ENCODE data around the gene SYT8.
"Not testable (repeated sequence)": the region's sequence is repeated elsewhere in the genome, so short reads cannot be mapped to it uniquely, and the experiment has no call there.

The SYT8 gene

DNA sequence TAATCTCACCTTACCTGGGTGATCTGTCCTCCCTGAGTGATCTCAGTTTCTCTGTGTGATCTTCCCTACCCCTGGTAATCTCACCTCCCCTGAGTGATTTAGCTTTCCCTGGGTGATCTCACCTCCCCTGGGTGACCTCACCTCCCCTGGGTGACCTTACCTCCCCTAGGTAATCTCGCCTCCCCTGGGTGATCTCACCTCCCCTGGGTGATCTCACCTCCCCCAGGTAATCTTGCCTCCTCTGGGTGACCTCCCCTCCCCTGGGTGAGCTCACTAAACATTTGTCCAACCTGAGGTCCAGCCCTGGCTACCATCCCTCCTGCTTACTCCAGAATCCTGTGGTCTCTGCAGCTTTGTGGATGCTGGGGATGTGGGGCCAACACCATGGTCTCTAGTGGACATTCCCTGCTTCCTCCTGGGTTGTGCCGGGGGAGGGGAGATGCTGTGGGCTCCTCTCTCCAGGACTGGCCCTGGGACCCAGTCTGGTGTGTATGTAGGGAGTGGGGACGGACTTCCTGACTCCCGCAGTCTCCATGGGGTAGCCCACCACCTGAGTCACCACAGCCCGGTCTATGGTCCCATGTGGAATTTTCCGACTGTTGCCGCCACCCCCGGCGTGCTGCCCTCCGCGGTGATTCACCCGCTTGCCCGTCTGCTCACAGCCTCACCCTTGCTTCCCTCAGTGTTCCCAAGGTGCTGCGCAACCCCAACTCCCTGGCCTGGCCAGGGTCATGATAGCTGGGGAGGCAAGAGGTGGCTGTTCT, 28.0 kb downstream of the SYT8 start:
- no peak for DNase-seq

DNA sequence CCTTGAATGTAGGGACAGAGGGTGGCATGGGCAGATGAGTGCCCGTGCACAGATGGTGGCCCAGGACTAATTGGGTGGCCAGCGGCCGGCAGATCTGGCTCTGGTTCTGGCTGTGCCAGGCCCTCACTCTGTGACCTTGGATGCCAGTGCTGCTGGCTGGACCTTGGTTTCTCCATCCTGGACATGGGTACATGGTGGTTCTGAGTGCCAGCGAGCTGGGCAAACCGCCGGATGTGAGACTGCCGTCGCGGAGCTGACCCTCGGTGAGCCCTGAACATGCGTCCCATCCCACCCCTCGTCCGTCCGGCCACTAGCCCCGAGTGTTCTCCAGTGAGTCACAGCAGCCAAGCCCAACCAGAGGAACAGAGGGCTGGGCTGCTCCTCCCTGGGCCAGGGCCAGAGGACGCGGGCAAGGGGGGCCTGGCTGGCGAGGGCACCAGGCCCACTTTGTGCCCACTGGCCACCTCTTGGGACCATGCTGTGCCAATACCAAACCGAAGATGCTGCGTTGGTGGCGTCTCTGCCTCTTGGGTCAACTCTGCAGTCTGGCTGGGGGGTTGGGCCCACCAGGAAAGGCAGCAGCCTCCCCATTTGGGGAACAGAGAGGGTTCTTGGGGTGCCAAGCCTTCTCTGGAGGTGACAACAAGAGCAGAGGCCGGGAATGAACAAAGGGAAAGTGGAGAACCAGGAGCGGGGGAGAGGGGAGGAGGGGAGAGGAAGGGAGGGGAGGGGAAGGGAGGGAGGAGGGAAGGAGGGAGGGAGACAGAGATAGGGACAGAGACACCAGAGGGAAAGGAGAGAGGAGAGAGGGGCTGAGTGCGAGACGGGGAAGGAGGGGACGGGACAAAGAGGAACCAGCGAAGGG, 28.8 kb downstream of the SYT8 start:
- no peak for DNase-seq

DNA sequence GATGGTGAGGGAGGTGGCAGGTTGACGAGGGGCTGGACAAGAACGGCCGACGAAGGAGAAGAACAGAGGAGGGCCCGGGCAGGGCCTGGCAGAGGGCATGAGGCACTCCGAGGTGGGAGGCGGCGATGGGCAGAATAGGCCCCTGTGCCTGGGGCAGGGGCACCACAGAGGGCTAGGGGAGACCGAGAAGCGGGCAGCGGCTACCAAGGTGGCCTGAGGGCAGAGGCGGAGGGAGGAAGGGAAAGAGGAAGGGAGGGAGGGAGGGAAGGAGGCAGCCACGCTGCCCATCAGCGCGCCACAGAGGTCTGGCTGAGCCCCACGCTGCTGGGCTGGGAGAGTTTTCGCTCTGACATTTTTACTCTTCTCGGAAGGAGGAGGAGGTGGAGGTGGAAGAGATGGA, 29.4 kb downstream of the SYT8 start:
- DNase-seq, result no peak

DNA sequence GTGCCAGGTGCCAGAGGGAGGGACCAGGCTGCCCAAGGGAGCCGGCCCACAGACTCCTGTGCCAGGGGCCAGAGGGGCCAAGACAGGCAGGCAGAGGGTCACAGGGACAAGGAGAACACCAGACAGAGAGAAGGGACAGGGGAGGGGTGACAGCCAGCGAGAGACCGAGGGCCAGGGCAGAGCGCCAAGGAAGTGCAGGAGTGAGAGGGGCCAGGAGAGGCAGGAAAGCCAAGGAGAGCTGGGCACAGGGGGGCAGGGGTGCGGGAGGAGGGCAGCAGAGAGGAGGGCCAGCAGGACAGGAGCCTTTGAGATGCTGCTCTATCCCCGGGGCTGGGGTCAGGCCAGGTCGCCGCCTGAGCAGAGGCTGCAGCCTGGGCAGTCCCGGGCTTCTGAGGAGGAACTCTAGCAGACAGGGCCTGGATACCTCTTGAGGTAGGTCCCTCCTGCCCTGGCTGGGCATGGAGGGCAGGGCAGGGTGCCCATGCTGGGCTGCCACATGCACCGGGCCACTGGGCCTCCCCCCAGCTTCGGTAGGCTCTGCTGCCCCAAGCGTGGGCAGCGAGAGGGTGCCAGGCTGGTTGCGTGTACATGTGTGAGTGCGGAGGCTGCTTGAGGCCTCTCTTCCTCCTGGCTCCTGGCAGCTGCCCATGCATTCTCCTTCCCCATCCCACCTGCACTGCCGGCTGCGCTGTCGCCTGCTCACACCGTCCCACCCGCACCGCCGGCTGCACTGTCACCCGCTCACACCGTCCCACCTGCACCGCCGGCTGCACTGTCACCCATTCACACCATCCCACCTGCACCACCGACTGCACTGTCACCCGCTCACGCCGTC, 30.3 kb downstream of the SYT8 start:
- no peak for DNase-seq

DNA sequence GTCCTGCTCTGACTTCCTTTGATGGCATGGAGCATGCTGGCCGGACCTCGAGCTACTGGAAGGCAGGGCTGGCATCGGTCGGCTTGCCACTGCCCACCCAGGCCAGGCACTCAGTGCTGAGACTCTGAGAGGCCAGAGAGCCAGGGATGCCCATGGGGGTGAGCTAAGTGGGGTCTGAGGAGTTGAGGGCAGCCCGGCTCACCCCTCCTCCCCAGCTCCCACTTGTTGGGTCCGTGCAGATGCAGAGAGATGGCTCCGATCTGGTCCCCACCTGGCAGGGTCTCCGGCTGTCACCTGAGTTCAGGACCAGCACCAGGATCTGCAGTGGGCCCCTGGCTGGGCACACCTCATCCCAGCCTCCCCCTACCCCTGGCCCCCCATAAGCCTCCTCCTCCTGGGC, 31.4 kb downstream of the SYT8 start:
- DNase-seq, result no peak

DNA sequence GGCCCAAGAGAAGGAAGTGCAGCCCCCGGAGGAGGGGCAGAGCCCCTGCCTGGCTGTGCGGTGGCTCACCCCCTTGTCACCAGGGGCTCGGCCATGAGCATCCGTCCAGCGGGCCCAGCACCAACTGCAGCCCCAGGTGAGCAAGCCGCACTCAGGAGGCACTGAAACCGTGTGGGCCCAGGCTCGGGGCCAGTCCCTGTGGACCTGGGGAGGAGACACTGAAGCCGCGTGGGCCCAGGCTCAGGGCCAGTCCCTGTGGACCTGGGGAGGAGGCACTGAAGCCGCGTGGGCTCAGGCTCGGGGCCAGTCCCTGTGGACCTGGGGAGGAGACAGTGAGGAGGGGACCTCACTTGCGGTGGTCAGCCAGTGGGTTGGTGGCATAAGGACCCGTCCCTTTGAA, 32.0 kb downstream of the SYT8 start:
- no peak for DNase-seq

DNA sequence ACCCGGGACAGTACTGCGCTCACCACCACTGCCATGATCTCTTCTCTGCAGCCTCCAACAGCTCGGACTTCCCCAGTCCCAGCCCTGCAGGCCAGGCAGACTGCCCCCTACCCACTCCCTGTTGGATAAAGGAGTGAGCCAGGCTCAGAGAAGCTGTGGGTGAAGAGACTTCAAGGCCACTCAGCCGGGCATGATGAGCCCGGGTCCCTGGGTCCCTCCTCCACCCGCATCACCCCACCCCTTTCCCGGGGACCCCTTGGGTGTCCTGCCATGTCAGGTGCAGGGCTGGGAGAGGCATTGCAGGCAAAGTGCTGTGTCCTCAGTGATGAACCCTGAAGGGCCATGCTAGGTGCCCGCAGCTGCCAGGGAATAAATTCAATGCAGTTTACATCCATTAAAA, 32.6 kb downstream of the SYT8 start:
- no peak for DNase-seq

DNA sequence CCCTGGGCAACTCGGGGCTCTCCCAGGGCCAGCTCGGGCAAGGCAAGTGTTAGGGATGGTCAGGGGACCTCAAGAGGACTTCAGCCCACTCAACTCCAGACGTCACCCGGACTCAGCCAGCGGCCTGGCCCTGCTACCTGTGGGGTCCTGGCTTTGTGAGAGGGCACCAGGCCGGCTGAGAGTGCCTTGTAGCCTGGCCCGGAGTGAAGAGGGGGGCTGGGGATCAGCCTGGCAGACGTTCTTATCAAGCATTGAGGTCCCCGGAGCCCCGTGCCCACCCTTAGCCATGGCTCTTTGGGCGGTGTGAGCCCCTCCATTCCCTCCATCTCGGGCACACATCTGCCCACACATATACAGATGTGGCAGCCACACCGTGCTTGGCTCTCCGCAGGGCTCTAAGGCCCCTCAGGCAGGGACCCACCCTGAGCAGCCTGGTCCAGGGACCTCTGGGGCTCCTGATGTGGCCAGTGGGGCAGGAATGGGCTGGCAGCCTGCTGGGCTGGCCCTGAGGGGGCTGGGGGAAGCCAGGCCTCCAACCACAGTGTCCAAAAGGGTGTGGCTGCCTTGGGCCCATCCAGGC, 33.4 kb downstream of the SYT8 start:
- DNase-seq, result no peak

DNA sequence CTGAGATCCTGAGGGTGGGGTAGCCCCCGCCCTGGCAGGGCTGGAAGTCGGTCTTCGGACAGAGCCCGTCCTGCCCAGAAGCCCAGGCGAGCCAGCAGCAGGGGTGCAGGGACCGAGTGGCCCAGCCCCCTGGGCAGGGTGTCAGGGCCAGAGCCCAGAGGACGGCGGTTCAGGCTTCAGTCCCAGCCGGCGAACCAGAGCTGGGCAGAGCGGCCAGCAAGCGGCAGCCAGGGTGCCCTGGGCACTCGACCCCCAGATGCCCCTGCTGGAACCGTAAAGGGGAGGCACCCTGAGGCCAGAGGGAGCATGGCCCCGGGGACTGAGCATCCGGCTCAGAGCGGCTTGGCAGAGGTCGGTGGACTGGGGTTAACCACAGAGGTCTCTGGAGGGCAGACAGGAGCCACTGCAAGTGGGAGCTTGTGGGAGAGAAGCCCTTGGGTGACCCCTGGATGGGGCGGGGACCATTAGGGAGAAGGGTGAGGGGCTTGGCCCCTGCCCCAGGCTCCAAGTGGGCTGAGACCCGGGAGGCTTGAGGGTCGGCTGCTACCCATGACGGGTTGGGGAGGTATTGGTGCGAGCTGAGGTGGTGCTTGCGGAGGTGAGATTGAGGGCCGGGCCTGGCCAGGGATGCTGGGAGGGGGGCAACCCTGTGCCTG, 34.0 kb downstream of the SYT8 start:
- no peak for DNase-seq

DNA sequence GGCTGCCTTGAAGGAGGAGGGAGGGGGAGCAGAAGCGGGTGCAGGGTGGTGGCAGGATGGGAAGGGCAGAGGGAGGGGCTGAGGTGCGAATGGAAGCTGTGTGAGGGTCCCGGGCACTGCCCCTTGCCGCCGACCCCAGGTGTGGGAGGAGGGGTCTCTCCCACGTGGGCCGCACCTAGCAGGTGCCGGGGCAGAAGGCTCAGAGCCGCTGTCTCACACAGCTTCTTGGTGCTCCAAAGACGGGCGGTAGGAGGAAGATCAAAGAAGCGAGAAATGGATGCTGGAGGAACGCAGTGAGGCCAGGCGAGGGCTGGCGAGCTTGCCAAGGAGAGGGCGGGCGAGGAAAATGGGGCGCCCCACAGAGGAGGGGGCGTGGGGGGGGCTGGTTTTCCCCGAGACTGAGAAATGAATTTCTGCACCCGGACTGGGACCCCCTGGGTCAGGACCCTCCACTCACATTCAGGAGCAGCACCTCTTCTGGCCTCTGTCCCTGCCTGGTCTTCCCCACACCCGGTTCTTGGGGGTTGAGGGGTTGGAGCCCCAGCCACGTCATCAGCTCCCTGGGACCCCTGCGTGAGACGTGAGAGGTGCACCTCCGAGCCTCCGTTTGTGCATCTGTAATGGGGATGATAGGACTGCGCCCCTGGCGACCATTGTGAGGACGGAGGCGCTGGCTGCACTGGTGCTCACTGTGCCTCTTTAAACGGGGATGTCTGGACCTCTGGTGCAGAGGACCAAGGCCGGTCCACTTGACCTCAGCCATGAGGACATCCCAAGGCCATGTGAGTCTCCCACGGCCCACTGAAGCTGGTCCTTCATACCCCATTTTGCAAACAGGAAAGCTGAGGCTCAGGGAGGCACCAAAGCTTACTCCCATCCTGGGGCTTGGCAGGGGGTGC, 34.9 kb downstream of the SYT8 start:
- DNase-seq, result no peak

DNA sequence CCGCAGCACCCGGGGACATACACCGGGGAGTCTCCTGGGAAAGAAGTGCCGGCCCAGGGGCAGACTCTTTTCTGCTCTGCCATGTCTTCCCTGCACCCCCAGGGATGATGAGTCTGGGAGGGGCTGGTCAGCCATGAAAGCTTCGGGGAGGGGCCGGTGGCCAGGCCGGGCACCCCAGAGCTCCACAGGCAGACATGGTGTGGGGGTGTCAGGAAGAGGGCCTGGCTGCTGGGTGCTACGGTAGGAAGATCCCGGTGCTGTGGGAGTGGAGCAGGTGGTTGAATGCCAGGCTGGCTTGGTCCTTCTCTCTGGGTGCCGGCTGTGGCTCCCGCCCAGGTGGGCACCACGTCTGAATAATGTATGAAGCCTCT, 35.5 kb downstream of the SYT8 start:
- no peak for DNase-seq

DNA sequence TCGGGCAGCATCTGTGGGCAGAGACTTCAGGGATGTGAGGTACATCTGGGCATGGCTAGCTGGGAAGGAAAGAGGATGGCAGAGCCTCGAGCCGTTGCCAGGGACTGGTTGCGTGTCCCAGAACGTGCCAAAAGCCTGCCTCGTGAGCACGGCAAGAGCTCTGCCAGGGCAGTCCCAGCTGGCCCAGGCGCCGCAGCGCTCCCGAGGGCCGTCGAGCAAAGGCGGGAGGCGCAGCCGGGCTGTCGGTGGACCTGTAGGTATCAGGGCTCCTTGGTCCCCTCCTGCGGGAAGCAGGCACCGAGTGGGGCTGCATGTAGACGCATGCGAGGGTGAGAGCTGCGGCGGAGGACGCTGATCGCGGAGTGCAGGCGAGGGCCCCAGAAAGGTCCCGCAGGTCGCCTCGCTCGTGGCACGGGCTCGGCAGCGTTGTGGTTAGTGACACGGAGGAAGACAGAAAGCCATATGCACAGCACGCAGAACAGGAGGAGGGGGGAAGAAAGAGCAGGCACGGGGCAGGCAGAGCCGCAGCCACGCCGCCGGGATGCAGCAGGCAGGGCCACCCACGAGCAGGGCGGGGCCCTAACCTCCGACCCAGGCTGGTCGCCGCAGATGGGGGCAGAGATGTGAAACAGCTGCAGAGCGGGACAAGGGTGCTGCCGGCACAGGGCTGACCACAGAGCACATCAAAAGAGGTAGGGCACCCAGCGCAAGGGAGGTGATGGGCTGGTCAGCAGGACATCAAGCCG, 36.1 kb downstream of the SYT8 start:
- peak; percentile 29 for DNase-seq

DNA sequence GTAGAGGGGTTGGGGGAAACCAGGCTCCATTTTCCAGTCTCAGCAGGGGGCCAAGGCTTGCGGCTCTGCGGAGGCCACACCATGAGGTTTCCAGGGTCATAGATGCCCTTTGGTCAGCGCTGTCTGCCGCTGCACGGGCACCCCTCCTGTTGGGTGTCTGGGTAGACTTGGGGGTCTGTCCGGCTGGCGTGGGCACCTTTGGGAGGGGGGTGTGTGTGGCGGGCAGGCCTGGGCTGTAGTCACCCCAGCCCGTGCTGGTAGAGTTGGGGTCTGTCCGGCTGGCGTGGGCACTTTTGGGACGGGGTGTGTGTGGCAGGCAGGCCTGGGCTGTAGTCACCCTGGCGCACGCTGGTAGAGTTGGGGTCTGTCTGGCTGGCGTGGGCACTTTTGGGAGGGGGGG, 36.7 kb downstream of the SYT8 start:
- DNase-seq, result no peak

DNA sequence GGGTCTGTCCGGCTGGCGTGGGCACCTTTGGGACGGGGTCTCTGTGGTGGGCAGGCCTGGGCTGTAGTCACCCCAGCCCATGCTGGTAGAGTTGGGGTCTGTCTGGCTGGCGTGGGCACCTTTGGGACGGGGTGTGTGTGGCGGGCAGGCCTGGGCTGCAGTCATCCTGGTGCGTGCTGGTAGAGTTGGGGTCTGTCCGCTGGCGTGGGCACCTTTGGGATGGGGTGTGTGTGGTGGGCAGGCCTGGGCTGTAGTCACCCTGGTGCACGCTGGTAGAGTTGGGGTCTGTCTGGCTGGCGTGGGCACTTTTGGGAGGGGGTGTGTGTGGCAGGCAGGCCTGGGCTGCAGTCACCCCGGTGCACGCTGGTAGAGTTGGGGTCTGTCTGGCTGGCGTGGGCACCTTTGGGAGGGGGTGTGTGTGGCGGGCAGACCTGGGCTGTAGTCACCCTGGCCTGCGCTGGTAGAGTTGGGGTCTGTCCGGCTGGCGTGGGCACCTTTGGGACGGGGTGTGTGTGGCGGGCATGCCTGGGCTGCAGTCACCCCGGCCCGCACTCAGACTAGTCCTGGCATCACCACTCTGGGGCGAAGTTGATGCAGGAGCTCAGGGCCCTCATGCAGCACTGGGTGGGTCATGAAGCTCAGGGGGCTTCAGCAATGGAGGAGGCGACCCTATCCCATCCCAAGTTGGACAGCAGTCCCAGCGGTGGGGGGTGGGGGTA, 37.6 kb downstream of the SYT8 start:
- DNase-seq, result no peak

DNA sequence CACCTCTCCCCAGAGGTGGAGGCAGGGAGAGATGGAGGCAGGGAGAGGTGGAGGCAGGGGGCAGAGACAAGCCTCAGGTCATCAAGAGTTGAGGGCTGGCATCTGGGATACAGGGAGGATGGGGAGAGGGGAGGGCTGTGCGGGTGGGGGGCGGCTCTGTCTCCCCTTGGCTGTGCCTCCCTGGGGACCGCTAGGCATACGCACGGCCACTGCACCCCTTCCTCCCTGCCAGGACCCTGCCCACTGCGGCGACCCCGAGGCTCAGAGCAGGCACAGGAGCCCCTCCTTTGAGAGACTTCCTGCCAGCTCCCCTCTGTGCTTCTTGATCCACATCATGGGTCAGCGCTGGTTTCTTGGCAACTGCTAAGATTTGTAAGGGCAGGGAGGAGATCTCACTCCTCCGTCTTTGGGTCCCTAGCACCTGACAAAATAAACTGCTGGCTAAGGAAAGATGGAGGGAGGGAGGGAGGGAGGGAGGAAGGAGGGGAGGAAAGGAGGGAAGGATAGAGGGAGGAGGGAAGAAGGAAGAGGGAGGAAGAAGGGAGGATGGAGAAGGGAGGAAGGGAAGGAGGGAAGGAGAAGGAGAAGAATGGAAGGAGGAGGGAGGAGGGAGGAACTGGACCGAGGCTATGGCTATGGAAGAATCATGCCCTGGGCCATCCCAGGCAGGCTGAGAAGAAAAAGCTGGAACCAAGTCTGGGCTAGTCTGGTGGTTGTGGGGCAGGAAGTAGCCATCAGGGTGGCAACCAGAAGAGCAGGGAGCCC, 38.4 kb downstream of the SYT8 start:
- no peak for DNase-seq

DNA sequence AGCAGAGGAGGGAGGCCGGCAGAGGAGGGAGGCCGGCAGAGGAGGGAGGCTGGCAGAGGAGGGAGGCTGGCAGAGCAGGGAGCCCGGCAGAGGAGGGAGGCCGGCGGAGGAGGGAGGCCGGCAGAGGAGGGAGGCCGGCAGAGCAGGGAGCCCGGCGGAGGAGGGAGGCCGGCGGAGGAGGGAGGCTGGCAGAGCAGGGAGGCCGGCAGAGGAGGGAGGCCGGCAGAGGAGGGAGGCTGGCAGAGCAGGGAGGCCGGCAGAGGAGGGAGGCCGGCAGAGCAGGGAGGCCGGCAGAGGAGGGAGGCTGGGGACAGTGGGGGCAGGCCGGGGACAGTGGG, 39.0 kb downstream of the SYT8 start:
- not testable (repeated sequence) for DNase-seq

DNA sequence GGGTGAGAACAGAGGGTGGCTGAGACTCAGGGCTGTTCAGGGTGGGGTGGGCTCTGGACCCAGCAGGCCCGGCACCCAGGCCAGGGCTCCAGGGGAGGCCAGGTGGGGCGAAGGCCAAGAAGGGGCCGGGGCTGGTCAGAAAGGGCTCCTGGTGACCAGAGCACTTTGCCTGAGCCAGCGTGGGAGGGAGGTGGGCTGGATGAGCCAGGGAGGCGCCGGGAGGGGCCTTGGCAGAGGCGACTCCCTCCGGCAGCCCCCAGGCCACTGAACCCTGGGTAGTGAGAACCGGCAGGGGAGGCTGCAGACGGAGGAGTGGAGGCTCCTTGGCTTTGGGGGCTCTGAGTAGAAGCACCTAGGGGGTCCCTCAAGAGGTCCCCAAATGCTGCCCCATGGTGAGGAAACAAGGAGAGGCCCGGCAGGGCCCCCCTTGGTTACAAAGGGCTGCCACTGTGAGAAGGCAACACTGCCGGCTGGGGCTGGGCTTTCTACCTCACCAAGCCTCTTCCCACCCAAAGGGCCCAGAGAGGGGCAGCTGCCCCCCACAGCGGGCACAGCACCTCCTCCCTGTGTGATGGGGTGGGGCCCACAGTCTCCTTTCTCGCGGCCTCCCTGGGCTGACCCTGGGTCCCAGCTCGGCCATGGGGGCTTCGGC, 39.8 kb downstream of the SYT8 start:
- not testable (repeated sequence) for DNase-seq

DNA sequence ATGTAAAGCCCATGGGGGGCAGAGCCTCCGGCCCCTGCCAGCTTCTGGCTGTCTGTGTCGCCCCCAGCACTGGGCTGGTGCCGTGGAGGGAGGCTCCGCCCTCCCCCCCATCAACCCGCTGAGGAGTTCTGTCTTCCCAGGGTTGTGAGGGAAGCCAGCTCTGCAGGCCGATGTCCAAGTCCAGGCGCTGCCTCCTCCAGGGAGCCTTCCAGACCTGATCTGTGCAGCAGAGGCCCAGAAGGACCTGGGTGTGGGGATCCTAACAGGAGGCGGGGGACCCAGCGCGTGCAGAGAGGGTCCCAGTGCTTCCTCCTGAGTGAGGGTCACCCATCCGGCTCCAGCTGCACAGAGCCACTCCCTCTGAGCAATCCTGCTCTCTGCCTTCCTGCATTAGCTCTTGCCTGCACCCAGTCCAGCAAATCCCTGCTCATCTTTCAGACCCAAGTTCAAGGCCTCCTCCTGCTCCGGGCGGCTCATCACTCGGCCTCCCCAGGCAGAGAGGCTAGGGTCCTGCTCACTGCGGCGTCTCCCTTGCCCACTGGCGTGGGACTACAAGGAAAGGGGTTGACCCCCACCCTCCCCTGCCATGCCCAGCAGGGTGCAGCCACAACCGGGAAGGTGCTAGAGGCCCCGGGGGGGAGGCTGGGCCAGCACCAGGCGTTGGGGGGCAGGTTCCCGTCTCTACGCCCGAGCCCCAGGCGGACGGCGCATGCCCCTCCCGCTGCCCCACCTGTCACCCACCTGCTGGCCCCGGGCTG, 40.5 kb downstream of the SYT8 start:
- DNase-seq, result peak; percentile 1
